Measurements from ENCODE around the gene FMR1. TPM values are rescaled to one million over a fixed set of nuclear protein-coding genes. Genes with fewer than 3 reads are reported as not detected.

Gene FMR1
- total RNA-seq, 1 experiment from 2014 or later = 44.6 TPM

- Mint-ChIP-seq H3K4me1 (peaks cover 10% of the 10 kb centered on the region in 2 experiments), H3K4me3 (no peak overlapping the region), H3K27ac (no peak overlapping the region), H3K9me3 (peaks cover 64 to 80% of the 10 kb centered on the region in 2 experiments), H3K36me3 (ENCODE audit: insufficient read depth in 1 of 3, low read depth in 3 of 3) (peaks cover 0 to 4% (median 2%) of the 10 kb centered on the region in 3 experiments; a peak in 3 of 7 replicates), H3K27me3 (ENCODE audit: low read depth) (no peaks in the 10 kb centered on the region)
- H3K14ac ChIP-seq (ENCODE audit: insufficient read depth, low read length) = no peak overlapping the region
- no peaks in the 10 kb centered on the region for H3K79me1 ChIP-seq (ENCODE audit: insufficient read depth, low read depth, low read length, poor library complexity, severe bottlenecking)
- peaks cover 16% of the 10 kb centered on the region for H3K9me3 ChIP-seq (ENCODE audit: control insufficient read depth, low read depth, low read length)
- no peak overlapping the region for H3K4me2 ChIP-seq (ENCODE audit: insufficient read depth, insufficient read length, low read length)
- no peak overlapping the region for H4K91ac ChIP-seq (ENCODE audit: insufficient read length, low read depth, low read length)
- H3K56ac ChIP-seq (ENCODE audit: insufficient read length, low read depth, low read length) = no peak overlapping the region
- no peak overlapping the region for H2BK20ac ChIP-seq (ENCODE audit: low read depth, low read length, poor library complexity, severe bottlenecking)
- H4K5ac ChIP-seq (ENCODE audit: insufficient read length, low read depth, low read length) = no peak overlapping the region
- no peaks in the 10 kb centered on the region for H3K4me1 ChIP-seq (ENCODE audit: insufficient read depth, low read length)
- no peak overlapping the region for H3T11ph ChIP-seq (ENCODE audit: low read length)
- H2BK5ac ChIP-seq (ENCODE audit: insufficient read length, low read length) = no peak overlapping the region
- no peak overlapping the region for H3K27ac ChIP-seq (ENCODE audit: insufficient read length, low read depth, low read length)
- no peaks in the 10 kb centered on the region for H3K27me3 ChIP-seq (ENCODE audit: insufficient read depth, low read length)
- no peaks in the 10 kb centered on the region for H3K23me2 ChIP-seq (ENCODE audit: insufficient read length, low read depth, low read length, poor library complexity, severe bottlenecking)
- no peak overlapping the region for H3K4ac ChIP-seq (ENCODE audit: low read depth, low read length)
- H3K9ac ChIP-seq (ENCODE audit: extremely low read depth, insufficient read length, low read length) = no peak overlapping the region
- H4K20me1 ChIP-seq (ENCODE audit: control insufficient read depth, insufficient read depth, insufficient read length) = no peaks in the 10 kb centered on the region
- no peak overlapping the region for H2BK120ac ChIP-seq (ENCODE audit: low read depth, low read length, poor library complexity, severe bottlenecking)
- no peak overlapping the region for H2AK5ac ChIP-seq (ENCODE audit: insufficient read length, low read length)
- H3K79me2 ChIP-seq (ENCODE audit: insufficient read depth, low read length) = no peaks in the 10 kb centered on the region
- no peak overlapping the region for H3K18ac ChIP-seq (ENCODE audit: insufficient read length, low read depth, low read length)
- no peak for TF ChIP-seq CTCF (conservative IDR thresholded peaks at IDR 0.05)
- no peak for DNase-seq
- no CpG with 5 or more reads among the region's 1 CpG for WGBS (ENCODE audit: extremely low coverage, insufficient read length, low lambda C conversion rate)
- H4K8ac ChIP-seq (replicated peaks; ENCODE audit: insufficient read length, low read depth, low read length) = no peak overlapping the region
- no peak overlapping the region for H3K23ac ChIP-seq (ENCODE audit: insufficient read length, low read depth, low read length)
- H2BK15ac ChIP-seq (ENCODE audit: low read depth, low read length) = no peak overlapping the region
- no peak overlapping the region for H2BK12ac ChIP-seq (ENCODE audit: insufficient read length, low read depth, low read length)
- no peak overlapping the region for H2AFZ ChIP-seq (ENCODE audit: low read length)
Measured at GRCh38 chrX:147898951-147899350, 12.8 kb upstream of the FMR1 start.
